Adrenal gland (tissue), 5 donors: ENCODE measurements around the gene NIPBL.

ENCODE experiments used
- CTCF ChIP-seq, 6 experiments: fragments of 450-650 bp in 4 of 6; fragments of 200-600 bp in 2 of 6; sonication (generic) in 1 of 6; IDR thresholded peaks; 1 replicate in 5 of 6; 2 replicates in 1 of 6; pipeline versions ENCODE4 v1.5.1 to v1.8.0; 2016 to 2021; ENCODE audit warnings: antibody characterized with exemption in 6 of 6, mild to moderate bottlenecking in 2 of 6, moderate library complexity in 1 of 6
- POLR2A ChIP-seq, 2 donors: fragments of 450-650 bp; IDR thresholded peaks; one replicate each; pipeline ENCODE4 v1.6.1; 2017; ENCODE audit warnings: antibody characterized with exemption in 2 of 2, mild to moderate bottlenecking in 2 of 2, moderate library complexity in 1 of 2
- donor health status: DM: no; HTN: no; CAD: no.

GRCh38 chr5:37090781-37091180, 214.2 kb downstream of the NIPBL start:
- TF ChIP-seq CTCF (IDR thresholded peaks at IDR 0.05) (no peak), POLR2A (IDR thresholded peaks at IDR 0.05) (no peak)
